HepG2 (cell line): ENCODE measurements around the gene GPS1. TPM values are rescaled to one million over a fixed set of nuclear protein-coding genes. Genes with fewer than 3 reads are reported as not detected.

ENCODE experiments used
- CREB1 ChIP-seq, 2 experiments: fragments of 450-650 bp in 1 of 2; IDR thresholded peaks; 2 replicates each; pipeline ENCODE4 v1.6.1; 2016 to 2017; ENCODE audit warnings: control low read depth in 1 of 2, mild to moderate bottlenecking in 1 of 2, missing compliant biosample characterization in 1 of 2, missing genetic modification characterization in 1 of 2
- GATA4 ChIP-seq: sonication (generic); IDR thresholded peaks from 2 replicates; pipeline ENCODE4 v1.6.1; 2016; ENCODE audit warnings: antibody characterized with exemption, low read depth, borderline replicate concordance
- GPN1 ChIP-seq: sonication (generic); formaldehyde crosslinking; IDR thresholded peaks from 2 replicates; pipeline ENCODE4 v1.5.1; 2020; ENCODE audit warnings: missing genetic modification reagents, borderline replicate concordance
- KLF13 ChIP-seq: sonication (generic); formaldehyde crosslinking; IDR thresholded peaks from 2 replicates; pipeline ENCODE4 v1.4.0; 2020; ENCODE audit warnings: mild to moderate bottlenecking, missing genetic modification reagents
- PCBP2 ChIP-seq: fragments of 200-400 bp; formaldehyde crosslinking; optimal IDR thresholded peaks from 2 replicates; pipeline ENCODE3; 2018; ENCODE audit warnings: low read length, low read depth; ENCODE audit not compliant: poor library complexity, severe bottlenecking
- PLRG1 ChIP-seq: fragments of 450-650 bp; conservative IDR thresholded peaks from 2 replicates; pipeline ENCODE4 v1.6.1; 2016
- REXO4 ChIP-seq: sonication (generic); formaldehyde crosslinking; IDR thresholded peaks from 2 replicates; pipeline ENCODE4 v1.8.0; 2022; ENCODE audit warnings: missing genetic modification reagents, mild to moderate bottlenecking, borderline replicate concordance
- ZNF143 ChIP-seq: sonication (generic); formaldehyde crosslinking; IDR thresholded peaks from 2 replicates; pipeline ENCODE4 v1.4.0; 2020; ENCODE audit warnings: missing genetic modification reagents
- ZNF235 ChIP-seq: sonication (generic); formaldehyde crosslinking; IDR thresholded peaks from 2 replicates; pipeline ENCODE4 v1.8.1; 2023; ENCODE audit warnings: mild to moderate bottlenecking, missing genetic modification reagents, borderline replicate concordance
- ZNF326 ChIP-seq: sonication (generic); formaldehyde crosslinking; IDR thresholded peaks from 2 replicates; pipeline ENCODE4 v1.4.0; 2020; ENCODE audit warnings: missing genetic modification reagents, borderline replicate concordance
- ZNF451 ChIP-seq: sonication (generic); formaldehyde crosslinking; IDR thresholded peaks from 2 replicates; pipeline ENCODE4 v1.5.0; 2020; ENCODE audit warnings: mild to moderate bottlenecking, missing genetic modification reagents
- ZNF550 ChIP-seq: sonication (generic); formaldehyde crosslinking; IDR thresholded peaks from 2 replicates; pipeline ENCODE4 v1.4.0; 2020; ENCODE audit warnings: mild to moderate bottlenecking, missing genetic modification reagents, borderline replicate concordance
- ZNF781 ChIP-seq: sonication (generic); formaldehyde crosslinking; IDR thresholded peaks from 2 replicates; pipeline ENCODE4 v1.5.1; 2020; ENCODE audit warnings: borderline replicate concordance, mild to moderate bottlenecking, missing genetic modification reagents; ENCODE audit errors: not compliant biosample characterization
- polyA plus RNA-seq, 8 experiments: library from polyadenylated mRNA; depleted of rRNA in 3 of 8; stranded (reverse) in 7 of 8; unstranded in 1 of 8; fragments of >200 nt; fragmentation: Illumina TruSeq in 4 of 8; extraction: Trizol in 4 of 8; gene quantifications; 2 replicates each; pipeline versions ENCODE4 v1.2.1 to v1.2.3, GENCODE V29; 2011 to 2016; ENCODE audit warnings: low read depth in 4 of 8, missing spikeins in 1 of 8, mixed read lengths in 1 of 8; ENCODE audit not compliant: insufficient read depth in 1 of 8
- total RNA-seq, 5 experiments: library from RNA; depleted of rRNA; stranded (reverse); fragments of >200 nt; fragmentation: Illumina TruSeq; extraction: Trizol; gene quantifications; 2 replicates each; pipeline ENCODE4 v1.2.3, GENCODE V29; 2016; ENCODE audit warnings: low read depth in 1 of 5
- TF ChIP-seq, protein P1 (sequence below): sonication (generic); formaldehyde crosslinking; IDR thresholded peaks from 2 replicates; pipeline ENCODE4 v1.4.0; 2020; ENCODE audit warnings: mild to moderate bottlenecking, missing genetic modification reagents, borderline replicate concordance
- TF ChIP-seq, protein P2 (sequence below): sonication (generic); formaldehyde crosslinking; IDR thresholded peaks from 2 replicates; pipeline ENCODE4 v1.4.0; 2020; ENCODE audit warnings: mild to moderate bottlenecking, missing genetic modification reagents
- TF ChIP-seq, protein P3 (sequence below): sonication (generic); formaldehyde crosslinking; conservative IDR thresholded peaks from 2 replicates; pipeline ENCODE4 v1.4.0; 2020; ENCODE audit warnings: missing genetic modification reagents
- TF ChIP-seq, protein P4 (sequence below): sonication (generic); formaldehyde crosslinking; IDR thresholded peaks from 2 replicates; pipeline ENCODE4 v1.4.0; 2020; ENCODE audit warnings: missing genetic modification reagents, low read depth, mild to moderate bottlenecking, borderline replicate concordance

Gene GPS1
- total and polyA plus RNA-seq, 2 of the 13 experiments (the other 11 are each of a cell fraction or from before 2014, with no cell fraction given) = 124 to 128 TPM

DNA sequence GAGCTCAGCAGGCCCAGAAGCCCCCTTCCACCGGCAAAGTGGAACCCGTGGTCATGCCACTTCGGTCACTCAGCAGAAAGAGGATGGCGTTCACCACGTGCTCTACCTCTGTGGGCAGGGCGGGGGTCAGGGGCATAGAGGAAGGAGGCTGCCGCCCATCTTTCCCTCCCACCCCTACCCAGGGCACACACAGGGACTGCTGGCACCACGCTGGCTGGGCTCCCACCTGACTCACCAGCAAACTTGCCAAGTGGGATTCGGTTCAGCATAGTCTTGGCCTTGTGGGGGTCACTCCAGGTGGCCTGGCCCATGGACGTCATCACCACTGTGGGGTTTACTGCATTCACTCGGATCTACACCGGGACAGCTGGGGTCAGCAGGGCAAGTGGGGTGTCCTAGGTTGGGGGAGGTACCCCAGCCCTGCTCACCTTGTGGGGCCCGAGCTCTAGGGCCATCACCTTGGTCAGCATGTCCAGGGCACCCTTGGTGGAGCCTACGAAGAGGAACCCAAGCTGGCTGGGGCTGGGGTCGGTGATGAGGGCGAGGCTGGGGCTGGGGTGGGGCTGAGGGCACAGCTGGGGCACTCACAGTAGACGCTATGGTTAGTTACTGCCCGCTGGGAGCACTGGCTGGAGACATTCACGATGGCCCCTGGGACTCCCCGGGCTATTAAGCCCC, 15.6 kb upstream of the GPS1 start (continued):
- TF ChIP-seq, protein P1, sequence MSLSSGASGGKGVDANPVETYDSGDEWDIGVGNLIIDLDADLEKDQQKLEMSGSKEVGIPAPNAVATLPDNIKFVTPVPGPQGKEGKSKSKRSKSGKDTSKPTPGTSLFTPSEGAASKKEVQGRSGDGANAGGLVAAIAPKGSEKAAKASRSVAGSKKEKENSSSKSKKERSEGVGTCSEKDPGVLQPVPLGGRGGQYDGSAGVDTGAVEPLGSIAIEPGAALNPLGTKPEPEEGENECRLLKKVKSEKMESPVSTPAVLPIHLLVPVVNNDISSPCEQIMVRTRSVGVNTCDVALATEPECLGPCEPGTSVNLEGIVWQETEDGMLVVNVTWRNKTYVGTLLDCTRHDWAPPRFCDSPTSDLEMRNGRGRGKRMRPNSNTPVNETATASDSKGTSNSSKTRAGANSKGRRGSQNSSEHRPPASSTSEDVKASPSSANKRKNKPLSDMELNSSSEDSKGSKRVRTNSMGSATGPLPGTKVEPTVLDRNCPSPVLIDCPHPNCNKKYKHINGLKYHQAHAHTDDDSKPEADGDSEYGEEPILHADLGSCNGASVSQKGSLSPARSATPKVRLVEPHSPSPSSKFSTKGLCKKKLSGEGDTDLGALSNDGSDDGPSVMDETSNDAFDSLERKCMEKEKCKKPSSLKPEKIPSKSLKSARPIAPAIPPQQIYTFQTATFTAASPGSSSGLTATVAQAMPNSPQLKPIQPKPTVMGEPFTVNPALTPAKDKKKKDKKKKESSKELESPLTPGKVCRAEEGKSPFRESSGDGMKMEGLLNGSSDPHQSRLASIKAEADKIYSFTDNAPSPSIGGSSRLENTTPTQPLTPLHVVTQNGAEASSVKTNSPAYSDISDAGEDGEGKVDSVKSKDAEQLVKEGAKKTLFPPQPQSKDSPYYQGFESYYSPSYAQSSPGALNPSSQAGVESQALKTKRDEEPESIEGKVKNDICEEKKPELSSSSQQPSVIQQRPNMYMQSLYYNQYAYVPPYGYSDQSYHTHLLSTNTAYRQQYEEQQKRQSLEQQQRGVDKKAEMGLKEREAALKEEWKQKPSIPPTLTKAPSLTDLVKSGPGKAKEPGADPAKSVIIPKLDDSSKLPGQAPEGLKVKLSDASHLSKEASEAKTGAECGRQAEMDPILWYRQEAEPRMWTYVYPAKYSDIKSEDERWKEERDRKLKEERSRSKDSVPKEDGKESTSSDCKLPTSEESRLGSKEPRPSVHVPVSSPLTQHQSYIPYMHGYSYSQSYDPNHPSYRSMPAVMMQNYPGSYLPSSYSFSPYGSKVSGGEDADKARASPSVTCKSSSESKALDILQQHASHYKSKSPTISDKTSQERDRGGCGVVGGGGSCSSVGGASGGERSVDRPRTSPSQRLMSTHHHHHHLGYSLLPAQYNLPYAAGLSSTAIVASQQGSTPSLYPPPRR (CRISPR knock-in tag) = no peak
- TF ChIP-seq, protein P2, sequence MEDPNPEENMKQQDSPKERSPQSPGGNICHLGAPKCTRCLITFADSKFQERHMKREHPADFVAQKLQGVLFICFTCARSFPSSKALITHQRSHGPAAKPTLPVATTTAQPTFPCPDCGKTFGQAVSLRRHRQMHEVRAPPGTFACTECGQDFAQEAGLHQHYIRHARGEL (CRISPR knock-in tag) = no peak
- TF ChIP-seq ZNF781 (CRISPR knock-in tag) (no peak), ZNF143 (CRISPR knock-in tag) (peak; percentile 8; the same call in 1 of the 2 replicates), GPN1 (no peak), PCBP2 (no peak), ZNF235 (CRISPR knock-in tag) (no peak), KLF13 (CRISPR knock-in tag) (no peak), REXO4 (CRISPR knock-in tag) (no peak), ZNF451 (CRISPR knock-in tag) (no peak), ZNF326 (CRISPR knock-in tag) (no peak), ZNF550 (no peak), GATA4 (no peak), CREB1 (IDR thresholded peaks at IDR 0.05) (no peak), CREB1 (CRISPR knock-in tag; IDR thresholded peaks at IDR 0.05) (no peak), PLRG1 (no peak)
- TF ChIP-seq, protein P3, sequence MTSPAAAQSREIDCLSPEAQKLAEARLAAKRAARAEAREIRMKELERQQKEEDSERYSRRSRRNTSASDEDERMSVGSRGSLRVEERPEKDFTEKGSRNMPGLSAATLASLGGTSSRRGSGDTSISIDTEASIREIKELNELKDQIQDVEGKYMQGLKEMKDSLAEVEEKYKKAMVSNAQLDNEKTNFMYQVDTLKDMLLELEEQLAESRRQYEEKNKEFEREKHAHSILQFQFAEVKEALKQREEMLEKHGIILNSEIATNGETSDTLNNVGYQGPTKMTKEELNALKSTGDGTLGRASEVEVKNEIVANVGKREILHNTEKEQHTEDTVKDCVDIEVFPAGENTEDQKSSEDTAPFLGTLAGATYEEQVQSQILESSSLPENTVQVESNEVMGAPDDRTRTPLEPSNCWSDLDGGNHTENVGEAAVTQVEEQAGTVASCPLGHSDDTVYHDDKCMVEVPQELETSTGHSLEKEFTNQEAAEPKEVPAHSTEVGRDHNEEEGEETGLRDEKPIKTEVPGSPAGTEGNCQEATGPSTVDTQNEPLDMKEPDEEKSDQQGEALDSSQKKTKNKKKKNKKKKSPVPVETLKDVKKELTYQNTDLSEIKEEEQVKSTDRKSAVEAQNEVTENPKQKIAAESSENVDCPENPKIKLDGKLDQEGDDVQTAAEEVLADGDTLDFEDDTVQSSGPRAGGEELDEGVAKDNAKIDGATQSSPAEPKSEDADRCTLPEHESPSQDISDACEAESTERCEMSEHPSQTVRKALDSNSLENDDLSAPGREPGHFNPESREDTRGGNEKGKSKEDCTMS (CRISPR knock-in tag) = no peak
- TF ChIP-seq, protein P4, sequence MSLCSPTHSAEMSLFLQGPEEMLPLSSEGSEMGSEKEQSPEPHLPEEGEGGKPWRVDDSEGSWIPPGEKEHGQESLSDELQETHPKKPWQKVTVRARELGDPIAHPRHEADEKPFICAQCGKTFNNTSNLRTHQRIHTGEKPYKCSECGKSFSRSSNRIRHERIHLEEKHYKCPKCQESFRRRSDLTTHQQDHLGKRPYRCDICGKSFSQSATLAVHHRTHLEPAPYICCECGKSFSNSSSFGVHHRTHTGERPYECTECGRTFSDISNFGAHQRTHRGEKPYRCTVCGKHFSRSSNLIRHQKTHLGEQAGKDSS (CRISPR knock-in tag) = no peak
